Kidney glomerular epithelial cell (primary cell): Measurements from ENCODE around the gene NEURL3.
"Not testable (repeated sequence)": the region's sequence is repeated elsewhere in the genome, so short reads cannot be mapped to it uniquely, and the experiment has no call there.

Experiments
- DNase-seq: peaks from one replicate; lab custom pipeline; 2025; lab: John Stamatoyannopoulos, UW

Gene NEURL3

DNA sequence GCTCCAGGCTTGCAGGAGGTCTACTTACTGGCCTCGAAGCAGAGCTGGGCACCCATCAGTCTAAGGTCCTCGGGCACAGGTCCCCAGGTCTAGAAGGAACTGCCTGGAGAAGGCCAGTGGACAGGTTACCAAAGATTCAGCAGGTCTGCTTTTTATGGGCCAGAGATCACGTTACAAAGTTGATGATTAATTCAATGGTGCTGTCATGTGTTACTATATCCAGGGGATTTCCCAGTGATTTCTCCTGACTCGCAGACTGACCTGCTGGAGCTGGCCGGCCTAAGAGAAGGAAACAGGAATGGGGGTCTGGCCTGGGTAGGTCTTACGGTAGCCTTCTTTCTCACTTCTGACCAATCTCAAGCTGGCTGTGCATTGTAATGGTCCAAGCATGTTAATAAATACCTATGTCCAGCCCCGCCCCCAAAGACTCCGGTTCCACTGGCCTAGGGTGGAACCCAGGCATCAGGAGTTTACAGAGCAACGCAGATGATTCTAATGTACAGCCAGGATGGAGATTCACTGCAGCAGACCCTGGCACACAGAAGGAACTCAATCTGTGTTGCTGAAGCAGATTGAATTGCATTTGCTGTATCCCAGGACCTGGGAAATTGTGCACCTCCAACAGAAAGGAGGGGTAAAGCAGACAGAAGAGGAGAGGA lies at the start of gene NEURL3:
NEURL3 (minus strand) TSS at position 127 of the 659 bp plus-strand sequence; CDS start at position 56, 71 bp downstream.
- peak; percentile 91 for DNase-seq

- DNase-seq, result peak; percentile 7
Measured at GRCh38 chr2:96554293-96555145, 49.4 kb upstream of the NEURL3 start.

DNA sequence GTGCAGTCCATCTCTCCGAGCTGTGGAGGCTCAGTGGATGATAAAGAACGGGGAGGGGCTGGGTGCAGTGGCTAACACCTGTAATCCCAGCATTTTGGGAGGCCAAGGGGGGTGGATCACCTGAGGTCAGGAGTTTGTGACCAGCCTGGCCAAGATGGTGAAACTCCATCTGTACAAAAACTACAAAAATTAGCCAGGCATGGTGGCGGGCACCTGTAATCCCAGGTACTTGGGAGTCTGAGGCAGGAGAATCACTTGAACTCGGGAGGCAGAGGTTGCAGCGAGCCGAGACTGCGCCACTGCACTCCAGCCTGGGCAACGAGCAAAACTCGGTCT lies 48.8 kb upstream of the NEURL3 start:
- not testable (repeated sequence) for DNase-seq

DNA sequence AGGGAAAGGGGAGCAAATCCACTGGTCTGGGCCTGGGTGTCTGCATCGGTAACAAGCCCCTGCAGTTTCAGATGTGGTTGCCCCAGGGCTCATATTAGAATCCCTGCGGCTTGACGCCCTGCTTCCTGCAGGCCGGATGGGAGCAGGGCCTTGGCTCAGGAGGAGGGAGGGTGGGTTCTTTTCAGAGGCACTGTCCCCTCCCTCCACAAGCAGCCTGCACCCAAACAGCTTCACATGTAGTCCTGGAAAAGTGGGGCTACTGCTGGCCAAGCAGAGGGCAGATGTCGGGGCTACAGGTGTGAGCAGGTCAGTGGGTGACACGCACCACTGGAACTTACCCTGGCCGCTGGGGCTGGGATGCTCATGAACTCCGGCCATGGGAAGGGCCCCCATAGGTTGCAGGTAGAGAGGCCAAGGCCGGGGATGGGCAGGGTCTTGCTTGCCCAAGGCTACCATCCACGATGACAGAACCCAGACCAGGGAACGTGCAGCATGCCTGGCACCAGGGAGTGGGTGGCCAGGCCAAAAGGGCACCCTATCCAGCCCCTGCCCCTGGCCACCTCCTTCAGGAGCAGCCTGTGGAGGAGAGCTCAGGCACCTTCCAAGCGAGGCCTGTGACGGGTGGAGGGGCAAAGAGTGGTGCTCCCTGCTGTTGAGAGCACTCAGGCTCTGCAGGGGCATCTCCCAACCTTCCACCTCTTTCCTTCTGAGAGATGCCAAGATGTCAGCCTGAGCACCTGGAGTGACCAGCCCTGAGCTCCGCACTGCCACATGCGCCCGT lies 48.2 kb upstream of the NEURL3 start:
- no peak for DNase-seq

DNA sequence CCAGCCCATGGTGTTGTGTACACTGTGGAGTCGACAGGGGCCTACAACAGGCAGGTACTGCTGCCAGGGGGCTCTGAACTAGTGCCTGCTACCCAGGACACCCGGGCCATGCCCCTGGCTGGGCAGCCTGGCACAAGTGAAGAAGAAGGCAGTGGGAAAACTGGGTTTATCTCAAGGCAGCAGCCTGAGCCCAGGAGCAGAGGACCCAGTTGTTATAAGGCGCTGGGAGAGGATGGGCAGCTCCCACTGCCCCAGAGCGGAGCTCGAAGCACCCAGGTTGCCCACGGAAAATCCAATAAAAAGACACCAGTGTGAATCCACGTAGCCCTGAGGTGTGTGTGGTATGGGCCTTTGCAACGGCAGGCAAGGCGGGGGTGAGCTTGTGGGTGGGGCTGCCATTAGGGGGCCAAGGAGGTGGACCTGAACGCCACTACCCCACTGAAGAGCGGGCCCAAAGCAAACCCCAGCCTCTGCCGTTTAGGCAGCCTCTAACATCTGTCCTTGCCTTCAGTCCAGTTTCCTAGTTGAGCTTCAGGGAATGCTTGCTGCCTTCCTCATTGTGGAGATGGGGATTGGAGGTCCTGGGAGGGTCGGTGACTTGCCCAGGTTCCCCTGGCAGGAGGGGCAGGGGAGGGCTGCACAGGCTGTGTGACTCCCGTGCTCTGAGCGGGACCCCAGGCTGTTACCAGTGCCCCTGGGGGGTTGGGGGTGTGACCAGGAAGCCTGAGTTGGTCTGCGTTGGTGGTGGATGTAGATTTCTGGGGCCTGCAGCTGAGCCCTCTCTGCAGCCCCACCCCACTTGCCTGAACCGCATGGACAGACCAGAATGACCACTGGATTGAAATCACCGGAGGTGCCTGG lies 47.4 kb upstream of the NEURL3 start:
- no peak for DNase-seq

DNA sequence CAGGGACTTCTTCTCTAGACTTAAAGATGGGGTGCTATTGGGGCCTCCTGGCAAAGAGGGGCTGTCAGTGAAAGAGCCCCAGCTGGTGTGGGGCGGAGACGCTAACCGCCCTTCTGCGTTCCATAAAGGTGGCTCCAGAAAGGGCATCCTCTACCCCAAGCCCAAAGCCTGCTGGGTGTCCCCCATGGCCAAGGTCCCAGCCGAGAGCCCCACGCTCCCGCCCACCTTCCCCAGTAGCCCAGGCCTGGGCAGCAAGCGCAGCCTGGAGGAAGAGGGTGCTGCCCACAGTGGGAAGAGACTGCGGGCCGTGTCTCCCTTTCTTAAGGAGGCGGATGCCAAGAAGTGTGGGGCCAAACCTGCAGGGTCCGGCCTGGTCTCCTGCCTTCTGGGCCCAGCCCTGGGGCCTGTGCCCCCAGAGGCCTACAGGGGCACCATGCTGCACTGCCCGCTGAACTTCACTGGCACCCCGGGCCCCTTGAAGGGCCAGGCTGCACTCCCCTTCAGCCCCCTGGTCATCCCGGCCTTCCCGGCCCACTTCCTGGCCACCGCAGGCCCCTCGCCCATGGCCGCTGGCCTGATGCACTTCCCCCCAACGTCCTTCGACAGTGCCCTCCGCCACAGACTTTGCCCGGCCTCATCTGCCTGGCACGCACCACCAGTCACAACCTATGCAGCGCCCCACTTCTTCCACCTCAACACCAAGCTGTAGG lies 46.6 kb upstream of the NEURL3 start:
- no peak for DNase-seq

GRCh38 chr2:96550787-96551604 lies 45.8 kb upstream of the NEURL3 start:
- DNase-seq, result no peak

DNA sequence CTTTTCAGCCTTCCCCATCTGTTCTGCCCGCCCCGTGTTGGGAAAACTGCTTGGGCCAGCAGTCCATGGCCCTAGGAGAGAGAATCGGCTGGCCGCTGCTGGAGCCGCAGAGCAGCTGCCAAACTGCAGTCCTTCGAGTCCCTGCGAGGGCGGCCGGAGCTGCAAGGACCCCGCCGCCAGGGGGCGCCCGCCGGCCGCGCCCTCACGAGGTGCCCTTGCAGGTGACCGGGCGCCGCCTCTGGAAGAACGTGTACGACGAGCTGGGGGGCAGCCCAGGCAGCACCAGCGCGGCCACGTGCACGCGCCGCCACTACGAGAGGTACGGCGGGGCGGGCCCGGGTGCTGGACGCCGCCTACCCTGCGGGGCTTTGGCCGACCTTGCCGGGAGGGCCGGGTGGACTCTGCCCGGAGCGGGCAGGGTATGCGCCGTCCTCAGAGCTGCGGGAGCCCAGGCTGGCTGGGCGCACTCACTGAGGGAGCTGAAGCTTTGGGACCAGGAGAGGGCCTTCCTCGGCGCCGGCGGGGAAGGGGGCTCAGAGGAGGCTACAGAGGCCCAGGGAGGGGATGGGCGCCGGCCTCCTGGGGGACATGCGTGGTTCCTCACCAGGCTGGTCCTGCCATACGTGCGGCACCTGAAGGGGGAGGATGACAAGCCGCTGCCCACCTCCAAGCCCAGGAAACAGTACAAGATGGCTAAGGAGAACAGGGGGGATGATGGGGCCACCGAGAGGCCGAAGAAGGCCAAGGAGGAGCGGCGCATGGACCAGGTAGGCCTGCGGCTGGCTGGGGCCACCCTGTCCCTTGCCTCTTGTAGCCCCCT lies 45.0 kb upstream of the NEURL3 start:
- DNase-seq, result no peak

DNA sequence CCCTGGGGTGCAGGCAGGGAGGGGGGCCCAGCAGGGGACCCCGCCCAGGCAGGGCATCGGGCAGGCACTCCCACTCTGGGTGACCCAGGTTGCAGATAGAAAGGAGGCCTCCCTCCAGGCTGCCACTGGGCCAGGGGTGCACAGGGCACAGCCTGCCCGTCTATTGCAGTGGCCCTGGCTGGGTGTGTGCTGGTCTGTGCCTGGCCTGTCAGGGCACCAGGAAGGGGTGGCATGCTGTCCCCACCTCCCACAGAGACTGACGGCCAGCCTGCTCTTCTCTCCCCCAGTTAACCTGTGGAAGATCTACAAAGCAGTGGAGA lies 44.3 kb upstream of the NEURL3 start:
- no peak for DNase-seq

DNA sequence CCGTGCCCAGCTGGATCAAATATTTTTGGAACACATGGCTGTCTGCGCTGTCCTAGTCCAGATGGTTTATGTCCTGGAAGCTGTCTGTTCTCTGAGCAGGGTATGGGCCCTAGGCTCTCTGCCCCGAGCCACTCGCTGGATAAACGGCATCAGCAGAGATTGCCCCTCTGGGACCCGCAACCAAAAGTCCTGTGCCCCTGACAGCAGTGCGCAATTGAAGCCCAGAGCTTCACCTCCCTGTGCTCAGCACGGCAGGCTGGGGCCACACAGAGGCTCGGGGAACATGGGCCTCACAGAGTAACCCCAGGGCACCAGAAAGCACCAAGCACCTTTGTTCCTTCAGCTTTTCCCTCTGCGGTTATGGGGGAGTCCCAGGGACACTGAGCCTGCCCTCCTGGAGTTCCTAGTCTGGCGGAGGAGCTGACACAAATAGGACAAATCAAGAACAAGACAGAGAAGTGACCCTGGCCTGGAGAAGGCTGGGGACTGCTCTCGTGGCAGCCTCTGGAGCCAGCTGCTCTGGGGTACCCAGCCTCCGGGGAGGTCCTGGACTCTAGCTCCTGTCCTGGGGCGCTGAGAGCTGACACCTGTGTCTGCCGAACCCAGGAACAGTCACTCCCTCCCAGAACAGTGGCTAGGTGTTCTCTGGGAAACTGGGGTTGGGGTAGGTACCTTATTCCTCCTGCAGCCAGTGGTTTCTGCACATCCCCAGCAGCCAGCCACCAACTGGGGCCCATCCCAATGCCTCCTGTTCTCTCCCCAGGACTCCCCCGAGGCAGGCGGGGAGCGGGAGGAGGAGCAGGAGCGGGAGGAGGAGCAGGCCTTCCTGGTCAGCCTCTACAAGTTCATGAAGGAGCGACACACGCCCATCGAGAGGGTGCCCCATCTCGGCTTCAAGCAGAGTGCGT lies 43.7 kb upstream of the NEURL3 start:
- no peak for DNase-seq

- DNase-seq, result no peak
Measured at GRCh38 chr2:96547731-96548171, 42.6 kb upstream of the NEURL3 start.

- no peak for DNase-seq
Measured at GRCh38 chr2:96547203-96547641, 42.1 kb upstream of the NEURL3 start.

DNA sequence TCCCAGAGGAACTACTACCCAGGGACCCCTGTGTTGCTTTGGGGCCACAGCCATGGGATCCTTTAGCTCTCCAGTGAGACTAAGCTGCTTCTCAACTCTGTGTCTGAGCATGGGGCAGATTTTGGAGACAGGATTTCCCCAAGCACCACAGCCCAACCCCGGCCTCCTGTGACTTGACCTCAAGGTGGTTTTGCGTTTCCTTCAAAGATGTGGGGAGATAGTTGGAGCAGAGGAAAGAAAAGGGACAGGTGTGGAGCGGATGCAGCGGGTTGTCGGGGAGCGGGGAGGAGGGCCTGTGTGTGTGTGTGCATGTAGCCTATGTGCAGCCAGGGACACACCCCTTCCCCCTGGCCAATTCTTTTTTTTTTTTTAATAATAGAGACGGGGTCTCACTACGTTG lies 41.6 kb upstream of the NEURL3 start:
- no peak for DNase-seq

- DNase-seq, result no peak
Measured at GRCh38 chr2:96546321-96546720, 41.2 kb upstream of the NEURL3 start.

GRCh38 chr2:96542357-96542977 lies 37.3 kb upstream of the NEURL3 start:
- no peak for DNase-seq

GRCh38 chr2:96541398-96542152 lies 36.4 kb upstream of the NEURL3 start:
- no peak for DNase-seq

DNA sequence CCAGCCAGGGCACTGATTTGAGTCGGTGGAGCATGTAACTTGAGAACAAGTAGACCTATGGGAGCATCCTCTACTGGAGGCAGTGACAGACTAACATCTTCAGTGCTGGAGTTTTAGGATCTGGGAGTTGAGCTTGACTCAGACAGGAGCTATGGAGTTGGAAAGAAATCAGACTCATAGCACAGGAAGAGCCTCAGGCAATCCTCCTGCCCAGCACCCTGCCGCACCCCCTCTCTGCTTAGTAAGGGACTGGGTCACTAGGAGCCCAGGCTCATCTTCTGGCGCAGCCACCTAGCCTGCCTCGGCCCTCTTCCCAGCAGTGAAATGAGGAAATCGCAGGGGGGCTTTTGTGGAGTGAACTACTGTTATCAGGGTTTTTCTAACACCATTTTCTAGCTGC lies 35.0 kb upstream of the NEURL3 start:
- no peak for DNase-seq
